Osteoblast (primary cell): ENCODE results near the gene C7. TPM values are rescaled to one million over a fixed set of nuclear protein-coding genes. Genes with fewer than 3 reads are reported as not detected.
"Not testable (repeated sequence)": the region's sequence is repeated elsewhere in the genome, so short reads cannot be mapped to it uniquely, and the experiment has no call there.

Source experiments
- DNase-seq: peaks from one replicate; pipeline ENCODE4 v3.0.0; 2011; ENCODE audit warnings: low spot score, mixed read lengths; ENCODE audit not compliant: insufficient read length; ENCODE audit errors: missing footprints
- H2AFZ ChIP-seq: 2 replicates; pipeline ENCODE4 v1.6.0; 2011; ENCODE audit warnings: mild to moderate bottlenecking, low read length
- H3K27ac ChIP-seq: 2 replicates; pipeline ENCODE4 v1.5.1; 2011; ENCODE audit warnings: mild to moderate bottlenecking, low read depth, low read length, moderate library complexity
- H3K27me3 ChIP-seq: 2 replicates; pipeline ENCODE4 v1.6.0; 2012; ENCODE audit warnings: mild to moderate bottlenecking, control low read depth, inconsistent platforms, low read length, moderate library complexity; ENCODE audit not compliant: insufficient read depth
- H3K36me3 ChIP-seq: 2 replicates; pipeline ENCODE4 v1.5.1; 2011; ENCODE audit warnings: mild to moderate bottlenecking, low read length, control low read depth, moderate library complexity; ENCODE audit not compliant: insufficient read depth
- H3K4me1 ChIP-seq: 2 replicates; pipeline ENCODE4 v1.5.1; 2011; ENCODE audit warnings: mild to moderate bottlenecking, low read length, control low read depth, moderate library complexity; ENCODE audit not compliant: insufficient read depth
- H3K4me2 ChIP-seq: 2 replicates; pipeline ENCODE4 v1.6.0; 2011; ENCODE audit warnings: mild to moderate bottlenecking, low read length; ENCODE audit not compliant: insufficient read depth
- H3K4me3 ChIP-seq: fragments of 200-600 bp; sonication (generic); 3 replicates; pipeline ENCODE4 v1.5.1; 2012; ENCODE audit warnings: mild to moderate bottlenecking, low read length, inconsistent platforms; ENCODE audit not compliant: insufficient read depth
- H3K79me2 ChIP-seq: 2 replicates; pipeline ENCODE4 v1.6.0; 2012; ENCODE audit warnings: mild to moderate bottlenecking, low read length, control low read depth, inconsistent platforms; ENCODE audit not compliant: insufficient read depth
- H3K9me3 ChIP-seq: 2 replicates; pipeline ENCODE4 v1.5.1; 2011; ENCODE audit warnings: low read depth, low read length, control low read depth
- H4K20me1 ChIP-seq: 2 replicates; pipeline ENCODE4 v1.6.0; 2012; ENCODE audit warnings: mild to moderate bottlenecking, low read length, control low read depth; ENCODE audit not compliant: insufficient read depth
- CTCF ChIP-seq: IDR thresholded peaks from 2 replicates; pipeline ENCODE4 v1.5.1; 2011; ENCODE audit warnings: mild to moderate bottlenecking, low read depth, low read length, moderate library complexity; ENCODE audit errors: extremely low read depth
- total RNA-seq: library from RNA; depleted of rRNA; stranded (reverse); fragments of >200 nt; gene quantifications from 2 replicates; pipeline ENCODE4 v1.2.3, GENCODE V29; 2012

C7 gene
- total RNA-seq, 1 donor = 0.36 TPM

- no peaks in the 10 kb centered on the region for H3K36me3 ChIP-seq
- H3K27me3 ChIP-seq = no peaks in the 10 kb centered on the region
- no peak overlapping the region for H2AFZ ChIP-seq
- H3K4me3 ChIP-seq = no peak overlapping the region
- no peaks in the 10 kb centered on the region for H4K20me1 ChIP-seq
- H3K9me3 ChIP-seq = peaks cover 4% of the 10 kb centered on the region
- no peak for TF ChIP-seq CTCF
- no peak for DNase-seq
- peaks cover 4% of the 10 kb centered on the region for H3K4me1 ChIP-seq
- H3K4me2 ChIP-seq = no peak overlapping the region
- H3K79me2 ChIP-seq = no peaks in the 10 kb centered on the region
- H3K27ac ChIP-seq = no peak overlapping the region
Measured at GRCh38 chr5:40875958-40876357, 33.3 kb upstream of the C7 start.

- H2AFZ ChIP-seq = no peak overlapping the region
- H3K36me3 ChIP-seq = no peaks in the 10 kb centered on the region
- H3K9me3 ChIP-seq = peaks cover 4% of the 10 kb centered on the region
- no peaks in the 10 kb centered on the region for H3K79me2 ChIP-seq
- no peak for TF ChIP-seq CTCF
- H3K27me3 ChIP-seq = no peaks in the 10 kb centered on the region
- no peak overlapping the region for H3K4me3 ChIP-seq
- peaks cover 3% of the 10 kb centered on the region for H3K4me1 ChIP-seq
- H3K27ac ChIP-seq = no peak overlapping the region
- DNase-seq = no peak
- no peaks in the 10 kb centered on the region for H4K20me1 ChIP-seq
- H3K4me2 ChIP-seq = no peak overlapping the region
Measured at GRCh38 chr5:40877371-40877988, 31.8 kb upstream of the C7 start.

GRCh38 chr5:40879163-40879942 lies 29.9 kb upstream of the C7 start:
- H3K4me1 ChIP-seq = peaks cover 3% of the 10 kb centered on the region
- peak; percentile 50 for TF ChIP-seq CTCF
- DNase-seq = peak; percentile 49
- H3K4me2 ChIP-seq = peak overlapping the region; percentile 65
- no peaks in the 10 kb centered on the region for H3K79me2 ChIP-seq
- no peaks in the 10 kb centered on the region for H3K27me3 ChIP-seq
- H3K4me3 ChIP-seq = no peak overlapping the region
- no peak overlapping the region for H3K27ac ChIP-seq
- H4K20me1 ChIP-seq = no peaks in the 10 kb centered on the region
- no peaks in the 10 kb centered on the region for H3K36me3 ChIP-seq
- peaks cover 4% of the 10 kb centered on the region for H3K9me3 ChIP-seq
- H2AFZ ChIP-seq = peak overlapping the region; percentile 81

- DNase-seq = no peak
- no peak for TF ChIP-seq CTCF
- Histone ChIP-seq H3K36me3 (no peaks in the 10 kb centered on the region), H3K4me3 (no peak overlapping the region), H3K79me2 (no peaks in the 10 kb centered on the region), H3K4me2 (no peak overlapping the region), H2AFZ (no peak overlapping the region), H4K20me1 (no peaks in the 10 kb centered on the region), H3K27ac (no peak overlapping the region), H3K27me3 (no peaks in the 10 kb centered on the region), H3K4me1 (peaks cover 3% of the 10 kb centered on the region), H3K9me3 (peaks cover 4% of the 10 kb centered on the region)
Measured at GRCh38 chr5:40882291-40882690, 27.0 kb upstream of the C7 start.

- H3K4me3 ChIP-seq, H3K36me3 ChIP-seq, H3K79me2 ChIP-seq, H3K27ac ChIP-seq, H2AFZ ChIP-seq, DNase-seq, H4K20me1 ChIP-seq, H3K4me1 ChIP-seq, H3K9me3 ChIP-seq, H3K27me3 ChIP-seq, H3K4me2 ChIP-seq: not testable (repeated sequence)
Measured at GRCh38 chr5:40883051-40883450, 26.2 kb upstream of the C7 start.
